Mesothelial cell of epicardium (in vitro differentiated cells): ENCODE measurements around the gene OR2J3. TPM values are rescaled to one million over a fixed set of nuclear protein-coding genes. Genes with fewer than 3 reads are reported as not detected.
"Not testable (repeated sequence)": the region's sequence is repeated elsewhere in the genome, so short reads cannot be mapped to it uniquely, and the experiment has no call there.

ENCODE experiments used
- DNase-seq, 2 experiments: peaks; one replicate each; pipeline ENCODE4 v3.0.0; 2021; ENCODE audit warnings: low spot score in 2 of 2; ENCODE audit not compliant: unreplicated experiment in 2 of 2
- H3K27ac Mint-ChIP-seq: 2 replicates; pipeline ENCODE4 v1.8.0; 2021; ENCODE audit warnings: mixed read lengths
- H3K27me3 Mint-ChIP-seq: 2 replicates; pipeline ENCODE4 v1.8.0; 2021; ENCODE audit warnings: low read depth, mixed read lengths
- H3K36me3 Mint-ChIP-seq: 2 replicates; pipeline ENCODE4 v1.8.0; 2021; ENCODE audit warnings: mixed read lengths
- H3K4me1 Mint-ChIP-seq: 2 replicates; pipeline ENCODE4 v1.8.0; 2021; ENCODE audit warnings: mixed read lengths
- H3K4me3 Mint-ChIP-seq: 2 replicates; pipeline ENCODE4 v1.8.0; 2021; ENCODE audit warnings: mild to moderate bottlenecking, moderate library complexity, mixed read lengths
- H3K9me3 Mint-ChIP-seq: 2 replicates; pipeline ENCODE4 v1.8.0; 2021; ENCODE audit warnings: mixed read lengths
- total RNA-seq: library from RNA; stranded (reverse); gene quantifications from 3 replicates; pipeline ENCODE4 v1.2.1, GENCODE V29; 2021
- TF ChIP-seq, protein P1 (sequence below): fragments of 200-600 bp; sonication (generic); IDR thresholded peaks from one replicate; pipeline ENCODE4 v1.5.0; 2021; ENCODE audit warnings: antibody characterized with exemption; ENCODE audit not compliant: unreplicated experiment

OR2J3 gene
- total RNA-seq, 1 donor from 2014 or later: not detected

- H3K9me3 Mint-ChIP-seq: peaks cover 26% of the 10 kb centered on the region
- TF ChIP-seq, protein P1, sequence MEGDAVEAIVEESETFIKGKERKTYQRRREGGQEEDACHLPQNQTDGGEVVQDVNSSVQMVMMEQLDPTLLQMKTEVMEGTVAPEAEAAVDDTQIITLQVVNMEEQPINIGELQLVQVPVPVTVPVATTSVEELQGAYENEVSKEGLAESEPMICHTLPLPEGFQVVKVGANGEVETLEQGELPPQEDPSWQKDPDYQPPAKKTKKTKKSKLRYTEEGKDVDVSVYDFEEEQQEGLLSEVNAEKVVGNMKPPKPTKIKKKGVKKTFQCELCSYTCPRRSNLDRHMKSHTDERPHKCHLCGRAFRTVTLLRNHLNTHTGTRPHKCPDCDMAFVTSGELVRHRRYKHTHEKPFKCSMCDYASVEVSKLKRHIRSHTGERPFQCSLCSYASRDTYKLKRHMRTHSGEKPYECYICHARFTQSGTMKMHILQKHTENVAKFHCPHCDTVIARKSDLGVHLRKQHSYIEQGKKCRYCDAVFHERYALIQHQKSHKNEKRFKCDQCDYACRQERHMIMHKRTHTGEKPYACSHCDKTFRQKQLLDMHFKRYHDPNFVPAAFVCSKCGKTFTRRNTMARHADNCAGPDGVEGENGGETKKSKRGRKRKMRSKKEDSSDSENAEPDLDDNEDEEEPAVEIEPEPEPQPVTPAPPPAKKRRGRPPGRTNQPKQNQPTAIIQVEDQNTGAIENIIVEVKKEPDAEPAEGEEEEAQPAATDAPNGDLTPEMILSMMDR: no peak
- H3K4me3 Mint-ChIP-seq: no peak overlapping the region
- H3K27ac Mint-ChIP-seq: no peak overlapping the region
- no peaks in the 10 kb centered on the region for H3K4me1 Mint-ChIP-seq
- no peaks in the 10 kb centered on the region for H3K36me3 Mint-ChIP-seq
- H3K27me3 Mint-ChIP-seq: peaks cover 5% of the 10 kb centered on the region
- no peak for DNase-seq
These were observed 34.5 kb downstream of the OR2J3 start for GRCh38 chr6:29142309-29142708.

DNA sequence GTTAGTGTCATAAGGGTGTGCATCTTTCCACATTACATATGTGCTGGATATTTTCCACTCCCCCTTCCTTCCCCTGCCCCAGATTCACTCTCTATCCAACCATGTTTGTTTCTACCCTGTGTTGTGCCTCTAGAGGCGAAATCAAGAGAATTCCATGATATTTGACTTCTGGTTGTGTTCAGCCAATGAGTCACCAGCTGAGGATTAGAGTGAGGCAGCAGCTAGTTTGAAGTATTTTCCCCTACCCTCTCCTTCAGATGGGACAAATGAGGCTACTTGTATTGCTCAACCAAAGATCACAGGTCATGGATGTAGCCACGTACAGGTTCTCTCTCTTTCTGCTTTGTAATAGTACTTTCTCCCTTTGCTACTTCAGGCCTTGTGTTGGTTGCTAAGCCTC, 38.3 kb downstream of the OR2J3 start:
- Mint-ChIP-seq H3K27me3 (peaks cover 2% of the 10 kb centered on the region), H3K9me3 (peaks cover 40% of the 10 kb centered on the region), H3K4me1 (no peaks in the 10 kb centered on the region), H3K4me3 (no peak overlapping the region), H3K27ac (no peak overlapping the region), H3K36me3 (no peaks in the 10 kb centered on the region)
- TF ChIP-seq, protein P1: no peak
- DNase-seq: no peak

DNA sequence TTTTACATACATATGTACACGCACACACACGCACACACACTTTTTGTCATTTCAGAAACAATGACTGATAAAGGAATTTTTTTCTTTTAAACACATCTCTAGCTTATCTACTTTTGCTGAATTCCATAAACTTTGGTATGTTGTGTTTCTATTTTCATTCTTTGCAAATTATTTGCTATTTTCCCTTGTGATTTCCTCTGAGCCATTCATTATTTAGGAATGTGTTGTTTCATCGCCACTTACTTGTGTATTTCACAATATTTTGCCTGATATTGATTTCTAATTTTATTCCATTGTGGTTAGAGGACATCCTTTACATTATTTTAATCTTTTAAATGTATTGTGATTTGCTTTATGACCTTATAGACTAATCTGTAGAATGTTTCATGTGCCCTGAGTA, 39.2 kb downstream of the OR2J3 start:
- Mint-ChIP-seq H3K9me3 (peaks cover 39% of the 10 kb centered on the region), H3K4me3 (no peak overlapping the region), H3K36me3 (no peaks in the 10 kb centered on the region), H3K4me1 (no peaks in the 10 kb centered on the region), H3K27ac (no peak overlapping the region), H3K27me3 (peaks cover 2% of the 10 kb centered on the region)
- no peak for DNase-seq
- TF ChIP-seq, protein P1: no peak

DNA sequence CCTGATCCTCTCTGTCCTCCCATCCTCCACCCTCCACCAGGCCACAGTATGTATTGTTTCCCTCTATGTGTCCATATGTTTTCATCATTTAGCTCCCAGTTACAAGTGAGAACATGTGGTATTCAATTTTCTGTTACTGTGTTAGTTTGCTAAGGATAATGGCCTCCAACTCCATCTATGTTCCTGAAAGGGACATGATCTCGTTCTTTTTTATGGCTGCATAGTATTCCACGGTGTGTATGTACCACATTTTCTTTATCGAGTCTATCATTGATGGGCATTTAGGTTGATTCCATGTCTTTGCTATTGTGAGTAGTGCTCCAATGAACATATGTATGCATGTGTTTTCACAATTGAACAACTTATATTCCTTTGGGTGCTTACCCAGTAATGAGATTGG, 41.6 kb downstream of the OR2J3 start:
- not testable (repeated sequence) for H3K27me3 Mint-ChIP-seq, DNase-seq, H3K4me3 Mint-ChIP-seq, H3K4me1 Mint-ChIP-seq, H3K27ac Mint-ChIP-seq, H3K36me3 Mint-ChIP-seq
- peaks cover 28% of the 10 kb centered on the region for H3K9me3 Mint-ChIP-seq

DNA sequence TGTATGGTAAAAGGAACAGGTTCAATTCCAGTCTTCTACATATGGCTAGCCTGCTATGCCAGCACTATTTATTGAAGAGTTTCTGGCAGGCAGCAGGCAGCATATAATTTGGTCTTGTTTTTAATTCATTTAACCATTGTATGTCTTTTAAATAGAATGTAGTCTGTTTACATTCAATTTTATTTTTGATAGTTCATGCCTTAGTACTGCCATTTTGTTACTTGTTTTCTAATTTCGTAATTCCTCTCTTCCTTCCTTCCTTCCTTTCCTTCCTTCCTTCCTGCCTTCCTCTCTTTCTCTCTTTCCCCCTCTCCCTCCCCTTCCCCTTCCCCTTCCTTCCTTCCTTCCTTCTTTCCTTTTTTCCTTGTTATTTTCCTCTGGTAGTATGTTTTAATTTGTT, 45.2 kb downstream of the OR2J3 start:
- Mint-ChIP-seq H3K4me3 (no peak overlapping the region), H3K9me3 (peaks cover 17% of the 10 kb centered on the region), H3K36me3 (no peaks in the 10 kb centered on the region), H3K4me1 (no peaks in the 10 kb centered on the region), H3K27me3 (peaks cover 13% of the 10 kb centered on the region), H3K27ac (no peak overlapping the region)
- DNase-seq: no peak
- TF ChIP-seq, protein P1: no peak

GRCh38 chr6:29155182-29155581, 47.3 kb downstream of the OR2J3 start:
- H3K9me3 Mint-ChIP-seq, H3K36me3 Mint-ChIP-seq, DNase-seq, H3K4me1 Mint-ChIP-seq, H3K27ac Mint-ChIP-seq, H3K4me3 Mint-ChIP-seq: not testable (repeated sequence)
- H3K27me3 Mint-ChIP-seq: peaks cover 17% of the 10 kb centered on the region

DNA sequence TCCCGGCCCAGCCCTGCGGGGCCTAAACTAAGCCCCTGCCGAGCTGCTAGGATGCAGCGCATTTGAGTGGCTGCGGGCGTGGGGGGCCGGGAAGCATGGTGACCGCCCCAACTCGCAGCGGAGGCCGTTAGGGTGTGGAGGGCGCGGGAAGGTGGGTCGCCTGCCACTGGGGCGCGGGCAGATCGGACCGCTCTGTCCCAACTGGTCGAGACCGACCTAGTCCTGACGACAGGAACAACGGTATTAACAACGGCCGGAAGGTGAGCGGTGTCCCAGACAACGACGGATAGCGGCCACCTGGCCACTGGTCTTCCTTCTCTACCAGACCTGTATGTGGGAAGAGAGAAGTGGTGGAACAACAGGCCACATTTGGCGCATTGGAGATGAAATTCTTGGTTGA, 52.1 kb downstream of the OR2J3 start:
- H3K36me3 Mint-ChIP-seq, DNase-seq, H3K27ac Mint-ChIP-seq, H3K4me3 Mint-ChIP-seq, H3K9me3 Mint-ChIP-seq, H3K4me1 Mint-ChIP-seq: not testable (repeated sequence)
- peaks cover 21% of the 10 kb centered on the region for H3K27me3 Mint-ChIP-seq

Other genes starting within 250 kb of the OR2J3 start
- gene TRIM27, start 184.1 kb upstream of the OR2J3 start, total RNA-seq: 75.7 to 77.0 TPM (median 76.1 TPM) in 3 replicates
- gene ZNF311, start 102.7 kb upstream of the OR2J3 start, total RNA-seq: 2.1 to 2.6 TPM (median 2.3 TPM) in 3 replicates
- gene OR2W1, start 62.9 kb upstream of the OR2J3 start, total RNA-seq: not detected in 3 replicates
- gene OR2B3, start 20.7 kb upstream of the OR2J3 start, total RNA-seq: not detected in 3 replicates
- not detected in 3 replicates for gene OR2J1, start 8.6 kb upstream of the OR2J3 start, total RNA-seq
- not detected in 3 replicates for gene OR2J2, start 62.8 kb downstream of the OR2J3 start, total RNA-seq
- not detected in 3 replicates for gene OR14J1, start 193.6 kb downstream of the OR2J3 start, total RNA-seq